ENCODE measurements around the gene ABHD8.
"Not testable (repeated sequence)": the region's sequence is repeated elsewhere in the genome, so short reads cannot be mapped to it uniquely, and the experiment has no call there.

DNA sequence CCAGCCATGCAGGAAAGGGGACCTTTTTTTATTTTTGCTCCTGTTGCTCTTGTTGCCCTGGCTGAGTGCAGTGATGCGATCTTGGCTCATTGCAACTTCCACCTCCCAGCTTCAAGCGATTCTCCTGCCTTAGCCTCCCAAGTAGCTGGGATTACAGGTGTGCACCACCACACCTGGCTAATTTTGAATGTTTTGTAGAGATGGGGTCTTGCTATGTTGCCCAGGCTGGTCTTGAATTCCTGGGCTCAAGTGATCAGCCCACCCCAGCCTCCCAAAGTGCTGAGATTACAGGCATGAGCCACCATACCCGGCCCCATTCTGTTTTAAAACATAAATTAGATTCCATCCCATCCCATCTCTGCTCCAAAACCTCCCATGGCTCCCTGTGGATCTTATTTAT is 28.3 kb downstream of the ABHD8 start:
- TF ChIP-seq, protein P1, sequence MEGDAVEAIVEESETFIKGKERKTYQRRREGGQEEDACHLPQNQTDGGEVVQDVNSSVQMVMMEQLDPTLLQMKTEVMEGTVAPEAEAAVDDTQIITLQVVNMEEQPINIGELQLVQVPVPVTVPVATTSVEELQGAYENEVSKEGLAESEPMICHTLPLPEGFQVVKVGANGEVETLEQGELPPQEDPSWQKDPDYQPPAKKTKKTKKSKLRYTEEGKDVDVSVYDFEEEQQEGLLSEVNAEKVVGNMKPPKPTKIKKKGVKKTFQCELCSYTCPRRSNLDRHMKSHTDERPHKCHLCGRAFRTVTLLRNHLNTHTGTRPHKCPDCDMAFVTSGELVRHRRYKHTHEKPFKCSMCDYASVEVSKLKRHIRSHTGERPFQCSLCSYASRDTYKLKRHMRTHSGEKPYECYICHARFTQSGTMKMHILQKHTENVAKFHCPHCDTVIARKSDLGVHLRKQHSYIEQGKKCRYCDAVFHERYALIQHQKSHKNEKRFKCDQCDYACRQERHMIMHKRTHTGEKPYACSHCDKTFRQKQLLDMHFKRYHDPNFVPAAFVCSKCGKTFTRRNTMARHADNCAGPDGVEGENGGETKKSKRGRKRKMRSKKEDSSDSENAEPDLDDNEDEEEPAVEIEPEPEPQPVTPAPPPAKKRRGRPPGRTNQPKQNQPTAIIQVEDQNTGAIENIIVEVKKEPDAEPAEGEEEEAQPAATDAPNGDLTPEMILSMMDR (IDR thresholded peaks at IDR 0.05; ENCODE audit: low read depth, low read length, poor library complexity, severe bottlenecking) = not testable (repeated sequence)
- TF ChIP-seq EZH2phosphoT487 (IDR thresholded peaks at IDR 0.05; ENCODE audit: borderline replicate concordance, low read length) = not testable (repeated sequence)
